LNCAP (cell line): ENCODE results near the gene SNRPE.

ENCODE experiments used
- CTCF ChIP-seq: fragments of 450-650 bp; IDR thresholded peaks from 2 replicates; pipeline ENCODE4 v1.5.1; 2017; ENCODE audit warnings: mild to moderate bottlenecking

The SNRPE gene

DNA sequence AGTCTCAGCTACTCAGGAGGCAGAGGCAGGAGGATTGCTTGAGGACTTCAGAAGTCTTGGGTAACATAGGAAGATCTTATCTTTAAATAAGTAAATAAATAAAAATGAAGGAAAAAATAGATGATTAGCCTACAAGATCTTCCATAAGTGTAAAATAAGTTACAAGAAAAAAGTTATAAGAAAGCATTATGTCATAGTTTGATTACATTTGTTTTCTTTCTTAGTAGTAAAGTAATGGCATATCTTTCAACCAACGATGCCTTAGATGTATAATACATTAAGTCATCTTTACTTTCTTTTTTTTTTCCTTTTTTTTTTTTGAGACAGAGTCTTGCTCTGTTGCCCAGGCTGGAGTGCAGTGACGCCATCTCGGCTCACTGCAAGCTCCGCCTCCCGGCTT is 46.5 kb downstream of the SNRPE start:
- TF ChIP-seq CTCF: no peak

GRCh38 chr1:203911806-203912205 is 50.4 kb downstream of the SNRPE start:
- no peak for TF ChIP-seq CTCF

DNA sequence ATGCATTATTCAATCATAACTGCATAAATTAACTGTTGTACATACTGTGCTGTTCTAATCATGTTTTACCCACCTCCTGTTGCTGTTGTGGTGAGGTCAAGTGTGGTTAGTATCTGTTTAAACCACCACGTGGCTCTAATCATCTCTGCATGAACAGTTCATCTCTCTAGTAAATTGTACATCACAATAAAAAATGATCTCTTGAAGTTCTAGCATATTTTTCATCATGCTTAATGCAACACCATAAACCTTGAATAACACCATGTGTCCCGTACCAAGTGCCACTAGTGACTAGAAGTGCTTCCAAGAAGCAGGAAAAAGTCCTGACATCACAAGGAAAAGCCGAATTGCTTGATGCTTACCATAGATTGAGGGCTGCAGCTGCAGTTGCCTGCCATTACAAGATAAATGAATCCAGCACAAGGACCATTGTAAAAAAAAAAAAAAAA is 51.7 kb downstream of the SNRPE start:
- TF ChIP-seq CTCF: no peak

- TF ChIP-seq CTCF: no peak
Measured at GRCh38 chr1:203914292-203914691, 52.9 kb downstream of the SNRPE start.

- TF ChIP-seq CTCF: no peak
Measured at GRCh38 chr1:203915811-203916210, 54.4 kb downstream of the SNRPE start.

DNA sequence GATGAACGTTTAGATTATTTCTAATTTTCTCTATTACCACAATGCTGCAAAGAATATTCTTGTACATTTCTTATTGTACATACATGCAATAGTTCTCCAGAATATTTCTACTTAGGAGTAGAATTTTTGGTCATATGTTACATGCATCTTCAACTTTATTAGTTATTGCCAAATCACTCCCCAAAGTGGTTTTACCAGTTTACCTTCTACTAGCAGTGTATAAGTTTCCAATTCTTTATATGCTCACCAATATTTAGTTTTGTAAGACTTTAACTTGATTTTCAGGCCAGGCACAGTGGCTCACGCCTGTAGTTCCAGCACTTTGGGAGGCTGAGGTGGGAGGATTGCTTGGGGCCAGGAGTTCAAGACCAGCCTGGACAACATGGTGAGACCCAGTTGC is 55.4 kb downstream of the SNRPE start:
- TF ChIP-seq CTCF: no peak
